Measurements from ENCODE around the gene CSTF1. TPM values are rescaled to one million over a fixed set of nuclear protein-coding genes. Genes with fewer than 3 reads are reported as not detected.

CSTF1 gene
- total RNA-seq, 1 experiment from 2014 or later: 44.5 TPM

GRCh38 chr20:56414842-56415765 lies 22.7 kb downstream of the CSTF1 start:
- ChIA-PET POLR2A (no interaction called here), CTCF (no interaction called here), RAD21 (ENCODE audit: low non-redundant PET in 1 of 2, low total read pairs in 2 of 2, uncharacterized antibody in 2 of 2, unreplicated experiment in 2 of 2) (no interaction called here)
- ATAC-seq: no peak
- H3K79me2 ChIP-seq (ENCODE audit: insufficient read depth, low read length): no peaks in the 10 kb centered on the region
- H2AFZ ChIP-seq (ENCODE audit: low read depth, low read length, poor library complexity, severe bottlenecking): no peak overlapping the region
- H3K9me2 ChIP-seq (ENCODE audit: insufficient read depth): no peaks in the 10 kb centered on the region
- no peak overlapping the region for H3K27ac ChIP-seq (ENCODE audit: low read depth, low read length)
- no peak overlapping the region for H3K9ac ChIP-seq (ENCODE audit: low read length)
- TF ChIP-seq, protein P1, sequence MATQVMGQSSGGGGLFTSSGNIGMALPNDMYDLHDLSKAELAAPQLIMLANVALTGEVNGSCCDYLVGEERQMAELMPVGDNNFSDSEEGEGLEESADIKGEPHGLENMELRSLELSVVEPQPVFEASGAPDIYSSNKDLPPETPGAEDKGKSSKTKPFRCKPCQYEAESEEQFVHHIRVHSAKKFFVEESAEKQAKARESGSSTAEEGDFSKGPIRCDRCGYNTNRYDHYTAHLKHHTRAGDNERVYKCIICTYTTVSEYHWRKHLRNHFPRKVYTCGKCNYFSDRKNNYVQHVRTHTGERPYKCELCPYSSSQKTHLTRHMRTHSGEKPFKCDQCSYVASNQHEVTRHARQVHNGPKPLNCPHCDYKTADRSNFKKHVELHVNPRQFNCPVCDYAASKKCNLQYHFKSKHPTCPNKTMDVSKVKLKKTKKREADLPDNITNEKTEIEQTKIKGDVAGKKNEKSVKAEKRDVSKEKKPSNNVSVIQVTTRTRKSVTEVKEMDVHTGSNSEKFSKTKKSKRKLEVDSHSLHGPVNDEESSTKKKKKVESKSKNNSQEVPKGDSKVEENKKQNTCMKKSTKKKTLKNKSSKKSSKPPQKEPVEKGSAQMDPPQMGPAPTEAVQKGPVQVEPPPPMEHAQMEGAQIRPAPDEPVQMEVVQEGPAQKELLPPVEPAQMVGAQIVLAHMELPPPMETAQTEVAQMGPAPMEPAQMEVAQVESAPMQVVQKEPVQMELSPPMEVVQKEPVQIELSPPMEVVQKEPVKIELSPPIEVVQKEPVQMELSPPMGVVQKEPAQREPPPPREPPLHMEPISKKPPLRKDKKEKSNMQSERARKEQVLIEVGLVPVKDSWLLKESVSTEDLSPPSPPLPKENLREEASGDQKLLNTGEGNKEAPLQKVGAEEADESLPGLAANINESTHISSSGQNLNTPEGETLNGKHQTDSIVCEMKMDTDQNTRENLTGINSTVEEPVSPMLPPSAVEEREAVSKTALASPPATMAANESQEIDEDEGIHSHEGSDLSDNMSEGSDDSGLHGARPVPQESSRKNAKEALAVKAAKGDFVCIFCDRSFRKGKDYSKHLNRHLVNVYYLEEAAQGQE (IDR thresholded peaks at IDR 0.05; ENCODE audit: low read depth): no peak
- no peak for TF ChIP-seq YY1 (IDR thresholded peaks at IDR 0.05; ENCODE audit: extremely low read depth, insufficient replicate concordance, low read depth, low read length)
- TF ChIP-seq RAD21 (IDR thresholded peaks at IDR 0.05; ENCODE audit: low read depth): no peak
- no peak for TF ChIP-seq ELF1 (IDR thresholded peaks at IDR 0.05; ENCODE audit: borderline replicate concordance, low read depth)
- TF ChIP-seq FOSL1 (IDR thresholded peaks at IDR 0.05; ENCODE audit: low read depth): no peak
- no peak for TF ChIP-seq SRF (IDR thresholded peaks at IDR 0.05; ENCODE audit: low read depth)
- TF ChIP-seq EGR1 (IDR thresholded peaks at IDR 0.05; ENCODE audit: low read depth): no peak
- TF ChIP-seq CEBPB (IDR thresholded peaks at IDR 0.05; ENCODE audit: low read depth): no peak
- TF ChIP-seq EZH2 (IDR thresholded peaks at IDR 0.05): no peak
- TF ChIP-seq, protein P2, sequence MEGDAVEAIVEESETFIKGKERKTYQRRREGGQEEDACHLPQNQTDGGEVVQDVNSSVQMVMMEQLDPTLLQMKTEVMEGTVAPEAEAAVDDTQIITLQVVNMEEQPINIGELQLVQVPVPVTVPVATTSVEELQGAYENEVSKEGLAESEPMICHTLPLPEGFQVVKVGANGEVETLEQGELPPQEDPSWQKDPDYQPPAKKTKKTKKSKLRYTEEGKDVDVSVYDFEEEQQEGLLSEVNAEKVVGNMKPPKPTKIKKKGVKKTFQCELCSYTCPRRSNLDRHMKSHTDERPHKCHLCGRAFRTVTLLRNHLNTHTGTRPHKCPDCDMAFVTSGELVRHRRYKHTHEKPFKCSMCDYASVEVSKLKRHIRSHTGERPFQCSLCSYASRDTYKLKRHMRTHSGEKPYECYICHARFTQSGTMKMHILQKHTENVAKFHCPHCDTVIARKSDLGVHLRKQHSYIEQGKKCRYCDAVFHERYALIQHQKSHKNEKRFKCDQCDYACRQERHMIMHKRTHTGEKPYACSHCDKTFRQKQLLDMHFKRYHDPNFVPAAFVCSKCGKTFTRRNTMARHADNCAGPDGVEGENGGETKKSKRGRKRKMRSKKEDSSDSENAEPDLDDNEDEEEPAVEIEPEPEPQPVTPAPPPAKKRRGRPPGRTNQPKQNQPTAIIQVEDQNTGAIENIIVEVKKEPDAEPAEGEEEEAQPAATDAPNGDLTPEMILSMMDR (IDR thresholded peaks at IDR 0.05 in 2 of 3, conservative IDR thresholded peaks at IDR 0.05 in 1 of 3; ENCODE audit: borderline replicate concordance in 1 of 3, insufficient read depth in 1 of 3, low read depth in 2 of 3, low read length in 2 of 3): no peak
- no peak for TF ChIP-seq TCF7L2 (IDR thresholded peaks at IDR 0.05; ENCODE audit: borderline replicate concordance, extremely low read depth, insufficient read depth, insufficient read length)
- no peak for TF ChIP-seq CBX3 (IDR thresholded peaks at IDR 0.05; ENCODE audit: low read depth)
- TF ChIP-seq ZFX (IDR thresholded peaks at IDR 0.05): no peak
- no peak for TF ChIP-seq POLR2AphosphoS5 (IDR thresholded peaks at IDR 0.05; ENCODE audit: low read depth, low read length)
- H3K9me3 ChIP-seq (ENCODE audit: control insufficient read depth in 1 of 2, insufficient read depth in 1 of 2, low read depth in 1 of 2, low read length in 2 of 2): no peaks in the 10 kb centered on the region
- no peak for DNase-seq (ENCODE audit: low read depth, low spot score)
- intact Hi-C loops (cut with micrococcal nuclease): no loop called here
- BruUV-seq (replicated peaks): no TSS peak
- peaks cover 0 to 2% of the 10 kb centered on the region in 2 experiments; a peak in 1 of 4 replicates for H3K36me3 ChIP-seq (ENCODE audit: control insufficient read depth in 1 of 2, insufficient read depth in 2 of 2, low read length in 2 of 2)
- H3K4me3 ChIP-seq (replicated peaks in 1 of 2; ENCODE audit: low read depth in 1 of 2, low read length in 2 of 2): no peak overlapping the region
- no peaks in the 10 kb centered on the region for H4K20me1 ChIP-seq (ENCODE audit: insufficient read depth)
- no peak overlapping the region for H3K4me2 ChIP-seq (ENCODE audit: low read length)
- no peaks in the 10 kb centered on the region for H3K4me1 ChIP-seq (ENCODE audit: control insufficient read depth in 1 of 2, insufficient read depth in 2 of 2, low read length in 2 of 2)
- H3K27me3 ChIP-seq (ENCODE audit: insufficient read depth, low read length): no peaks in the 10 kb centered on the region
